ENCODE data around the gene EPC1. TPM values are rescaled to one million over a fixed set of nuclear protein-coding genes. Genes with fewer than 3 reads are reported as not detected.
A peak's percentile ranks its signal among the peaks of the same experiment; 100 is the strongest.

EPC1 gene
- total and polyA plus RNA-seq, 10 of the 15 experiments (the other 5 are each of a cell fraction or from before 2014, with no cell fraction given), result 6.8 to 59.2 (median 19.4) TPM

DNA sequence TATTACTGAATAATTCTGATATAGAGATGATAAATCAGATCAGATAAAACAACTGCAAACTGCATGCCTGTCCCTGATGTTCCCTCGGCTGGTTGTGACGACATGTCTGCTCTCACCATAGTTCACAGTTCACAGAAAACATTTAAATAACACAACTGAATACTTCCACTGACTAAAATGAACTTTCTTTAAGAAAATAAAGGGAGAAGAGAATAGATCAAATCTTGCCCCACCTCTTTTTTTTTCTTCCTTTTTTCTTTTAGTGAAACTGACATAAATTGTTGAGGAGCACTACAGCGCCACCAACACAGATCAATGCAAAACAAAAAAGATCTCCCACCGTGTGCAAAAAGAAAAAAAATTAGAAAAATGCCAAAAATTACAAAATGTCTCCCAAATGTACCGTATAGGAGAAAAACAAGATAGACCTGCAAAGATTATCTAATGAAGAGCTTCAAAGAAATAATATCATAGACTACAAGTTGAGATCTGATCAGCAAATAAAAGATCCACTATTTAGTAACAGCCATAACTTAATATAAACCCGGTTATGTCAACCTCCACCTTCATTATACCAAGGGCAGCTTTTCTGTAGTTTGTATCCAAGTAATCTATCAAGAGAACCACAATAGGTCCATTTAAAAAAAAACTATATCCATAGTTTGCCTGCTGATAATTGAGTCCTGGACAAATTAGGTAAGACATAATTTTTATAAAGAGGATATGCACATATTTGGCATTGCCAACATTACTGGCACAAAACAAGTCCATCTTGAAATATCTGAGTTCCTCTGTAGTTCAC, 30.7 kb upstream of the EPC1 start (continued):
- TF ChIP-seq, protein P1, sequence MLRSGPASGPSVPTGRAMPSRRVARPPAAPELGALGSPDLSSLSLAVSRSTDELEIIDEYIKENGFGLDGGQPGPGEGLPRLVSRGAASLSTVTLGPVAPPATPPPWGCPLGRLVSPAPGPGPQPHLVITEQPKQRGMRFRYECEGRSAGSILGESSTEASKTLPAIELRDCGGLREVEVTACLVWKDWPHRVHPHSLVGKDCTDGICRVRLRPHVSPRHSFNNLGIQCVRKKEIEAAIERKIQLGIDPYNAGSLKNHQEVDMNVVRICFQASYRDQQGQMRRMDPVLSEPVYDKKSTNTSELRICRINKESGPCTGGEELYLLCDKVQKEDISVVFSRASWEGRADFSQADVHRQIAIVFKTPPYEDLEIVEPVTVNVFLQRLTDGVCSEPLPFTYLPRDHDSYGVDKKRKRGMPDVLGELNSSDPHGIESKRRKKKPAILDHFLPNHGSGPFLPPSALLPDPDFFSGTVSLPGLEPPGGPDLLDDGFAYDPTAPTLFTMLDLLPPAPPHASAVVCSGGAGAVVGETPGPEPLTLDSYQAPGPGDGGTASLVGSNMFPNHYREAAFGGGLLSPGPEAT (IDR thresholded peaks at IDR 0.05; ENCODE audit: low read depth), result 0 out of 2 replicates have a peak, but pooled peaks have one; percentile 36
- no peak for TF ChIP-seq CBFB (IDR thresholded peaks at IDR 0.05; ENCODE audit: low read depth)
- TF ChIP-seq NBN (IDR thresholded peaks at IDR 0.05), result peak; percentile 54; the same call in 1 of the 2 replicates
- TF ChIP-seq SMAD5 (IDR thresholded peaks at IDR 0.05; ENCODE audit: low read depth), result no peak
- TF ChIP-seq RB1 (IDR thresholded peaks at IDR 0.05; ENCODE audit: borderline replicate concordance), result 0 out of 2 replicates have a peak, but pooled peaks have one; percentile 36
- TF ChIP-seq KAT2A (conservative IDR thresholded peaks at IDR 0.05; ENCODE audit: control insufficient read depth, low read depth, low read length), result no peak
- peak; percentile 44; the same call in 1 of the 2 replicates for TF ChIP-seq TAF1 (IDR thresholded peaks at IDR 0.05; ENCODE audit: borderline replicate concordance, low read depth, low read length)
- TF ChIP-seq, protein P2, sequence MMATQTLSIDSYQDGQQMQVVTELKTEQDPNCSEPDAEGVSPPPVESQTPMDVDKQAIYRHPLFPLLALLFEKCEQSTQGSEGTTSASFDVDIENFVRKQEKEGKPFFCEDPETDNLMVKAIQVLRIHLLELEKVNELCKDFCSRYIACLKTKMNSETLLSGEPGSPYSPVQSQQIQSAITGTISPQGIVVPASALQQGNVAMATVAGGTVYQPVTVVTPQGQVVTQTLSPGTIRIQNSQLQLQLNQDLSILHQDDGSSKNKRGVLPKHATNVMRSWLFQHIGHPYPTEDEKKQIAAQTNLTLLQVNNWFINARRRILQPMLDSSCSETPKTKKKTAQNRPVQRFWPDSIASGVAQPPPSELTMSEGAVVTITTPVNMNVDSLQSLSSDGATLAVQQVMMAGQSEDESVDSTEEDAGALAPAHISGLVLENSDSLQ (IDR thresholded peaks at IDR 0.05), result peak; percentile 16; the same call in 1 of the 2 replicates
- peak; percentile 62; a peak in 1 of 4 replicates for TF ChIP-seq SRF (IDR thresholded peaks at IDR 0.05; ENCODE audit: low read depth in 2 of 2, low read length in 2 of 2)
- TF ChIP-seq, protein P3, sequence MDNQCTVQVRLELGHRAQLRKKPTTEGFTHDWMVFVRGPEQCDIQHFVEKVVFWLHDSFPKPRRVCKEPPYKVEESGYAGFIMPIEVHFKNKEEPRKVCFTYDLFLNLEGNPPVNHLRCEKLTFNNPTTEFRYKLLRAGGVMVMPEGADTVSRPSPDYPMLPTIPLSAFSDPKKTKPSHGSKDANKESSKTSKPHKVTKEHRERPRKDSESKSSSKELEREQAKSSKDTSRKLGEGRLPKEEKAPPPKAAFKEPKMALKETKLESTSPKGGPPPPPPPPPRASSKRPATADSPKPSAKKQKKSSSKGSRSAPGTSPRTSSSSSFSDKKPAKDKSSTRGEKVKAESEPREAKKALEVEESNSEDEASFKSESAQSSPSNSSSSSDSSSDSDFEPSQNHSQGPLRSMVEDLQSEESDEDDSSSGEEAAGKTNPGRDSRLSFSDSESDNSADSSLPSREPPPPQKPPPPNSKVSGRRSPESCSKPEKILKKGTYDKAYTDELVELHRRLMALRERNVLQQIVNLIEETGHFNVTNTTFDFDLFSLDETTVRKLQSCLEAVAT (IDR thresholded peaks at IDR 0.05), result peak; percentile 62
- TF ChIP-seq RAD21 (IDR thresholded peaks at IDR 0.05; ENCODE audit: insufficient read depth, low read depth, low read length), result no peak
- TF ChIP-seq, protein P4, sequence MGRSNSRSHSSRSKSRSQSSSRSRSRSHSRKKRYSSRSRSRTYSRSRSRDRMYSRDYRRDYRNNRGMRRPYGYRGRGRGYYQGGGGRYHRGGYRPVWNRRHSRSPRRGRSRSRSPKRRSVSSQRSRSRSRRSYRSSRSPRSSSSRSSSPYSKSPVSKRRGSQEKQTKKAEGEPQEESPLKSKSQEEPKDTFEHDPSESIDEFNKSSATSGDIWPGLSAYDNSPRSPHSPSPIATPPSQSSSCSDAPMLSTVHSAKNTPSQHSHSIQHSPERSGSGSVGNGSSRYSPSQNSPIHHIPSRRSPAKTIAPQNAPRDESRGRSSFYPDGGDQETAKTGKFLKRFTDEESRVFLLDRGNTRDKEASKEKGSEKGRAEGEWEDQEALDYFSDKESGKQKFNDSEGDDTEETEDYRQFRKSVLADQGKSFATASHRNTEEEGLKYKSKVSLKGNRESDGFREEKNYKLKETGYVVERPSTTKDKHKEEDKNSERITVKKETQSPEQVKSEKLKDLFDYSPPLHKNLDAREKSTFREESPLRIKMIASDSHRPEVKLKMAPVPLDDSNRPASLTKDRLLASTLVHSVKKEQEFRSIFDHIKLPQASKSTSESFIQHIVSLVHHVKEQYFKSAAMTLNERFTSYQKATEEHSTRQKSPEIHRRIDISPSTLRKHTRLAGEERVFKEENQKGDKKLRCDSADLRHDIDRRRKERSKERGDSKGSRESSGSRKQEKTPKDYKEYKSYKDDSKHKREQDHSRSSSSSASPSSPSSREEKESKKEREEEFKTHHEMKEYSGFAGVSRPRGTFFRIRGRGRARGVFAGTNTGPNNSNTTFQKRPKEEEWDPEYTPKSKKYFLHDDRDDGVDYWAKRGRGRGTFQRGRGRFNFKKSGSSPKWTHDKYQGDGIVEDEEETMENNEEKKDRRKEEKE (IDR thresholded peaks at IDR 0.05), result no peak
- TF ChIP-seq, protein P5, sequence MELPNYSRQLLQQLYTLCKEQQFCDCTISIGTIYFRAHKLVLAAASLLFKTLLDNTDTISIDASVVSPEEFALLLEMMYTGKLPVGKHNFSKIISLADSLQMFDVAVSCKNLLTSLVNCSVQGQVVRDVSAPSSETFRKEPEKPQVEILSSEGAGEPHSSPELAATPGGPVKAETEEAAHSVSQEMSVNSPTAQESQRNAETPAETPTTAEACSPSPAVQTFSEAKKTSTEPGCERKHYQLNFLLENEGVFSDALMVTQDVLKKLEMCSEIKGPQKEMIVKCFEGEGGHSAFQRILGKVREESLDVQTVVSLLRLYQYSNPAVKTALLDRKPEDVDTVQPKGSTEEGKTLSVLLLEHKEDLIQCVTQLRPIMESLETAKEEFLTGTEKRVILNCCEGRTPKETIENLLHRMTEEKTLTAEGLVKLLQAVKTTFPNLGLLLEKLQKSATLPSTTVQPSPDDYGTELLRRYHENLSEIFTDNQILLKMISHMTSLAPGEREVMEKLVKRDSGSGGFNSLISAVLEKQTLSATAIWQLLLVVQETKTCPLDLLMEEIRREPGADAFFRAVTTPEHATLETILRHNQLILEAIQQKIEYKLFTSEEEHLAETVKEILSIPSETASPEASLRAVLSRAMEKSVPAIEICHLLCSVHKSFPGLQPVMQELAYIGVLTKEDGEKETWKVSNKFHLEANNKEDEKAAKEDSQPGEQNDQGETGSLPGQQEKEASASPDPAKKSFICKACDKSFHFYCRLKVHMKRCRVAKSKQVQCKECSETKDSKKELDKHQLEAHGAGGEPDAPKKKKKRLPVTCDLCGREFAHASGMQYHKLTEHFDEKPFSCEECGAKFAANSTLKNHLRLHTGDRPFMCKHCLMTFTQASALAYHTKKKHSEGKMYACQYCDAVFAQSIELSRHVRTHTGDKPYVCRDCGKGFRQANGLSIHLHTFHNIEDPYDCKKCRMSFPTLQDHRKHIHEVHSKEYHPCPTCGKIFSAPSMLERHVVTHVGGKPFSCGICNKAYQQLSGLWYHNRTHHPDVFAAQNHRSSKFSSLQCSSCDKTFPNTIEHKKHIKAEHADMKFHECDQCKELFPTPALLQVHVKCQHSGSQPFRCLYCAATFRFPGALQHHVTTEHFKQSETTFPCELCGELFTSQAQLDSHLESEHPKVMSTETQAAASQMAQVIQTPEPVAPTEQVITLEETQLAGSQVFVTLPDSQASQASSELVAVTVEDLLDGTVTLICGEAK (IDR thresholded peaks at IDR 0.05; ENCODE audit: borderline replicate concordance), result no peak
- TF ChIP-seq, protein P6, sequence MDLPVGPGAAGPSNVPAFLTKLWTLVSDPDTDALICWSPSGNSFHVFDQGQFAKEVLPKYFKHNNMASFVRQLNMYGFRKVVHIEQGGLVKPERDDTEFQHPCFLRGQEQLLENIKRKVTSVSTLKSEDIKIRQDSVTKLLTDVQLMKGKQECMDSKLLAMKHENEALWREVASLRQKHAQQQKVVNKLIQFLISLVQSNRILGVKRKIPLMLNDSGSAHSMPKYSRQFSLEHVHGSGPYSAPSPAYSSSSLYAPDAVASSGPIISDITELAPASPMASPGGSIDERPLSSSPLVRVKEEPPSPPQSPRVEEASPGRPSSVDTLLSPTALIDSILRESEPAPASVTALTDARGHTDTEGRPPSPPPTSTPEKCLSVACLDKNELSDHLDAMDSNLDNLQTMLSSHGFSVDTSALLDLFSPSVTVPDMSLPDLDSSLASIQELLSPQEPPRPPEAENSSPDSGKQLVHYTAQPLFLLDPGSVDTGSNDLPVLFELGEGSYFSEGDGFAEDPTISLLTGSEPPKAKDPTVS (IDR thresholded peaks at IDR 0.05; ENCODE audit: low read depth, low read length), result no peak
- TF ChIP-seq POLR2A (IDR thresholded peaks at IDR 0.05; ENCODE audit: low read depth, low read length), result no peak
- TF ChIP-seq SUZ12 (IDR thresholded peaks at IDR 0.05; ENCODE audit: unreplicated experiment), result no peak

Measured in GM12878 (cell line).